Neural progenitor cell (in vitro differentiated cells): ENCODE results near the gene COL17A1. TPM values are rescaled to one million over a fixed set of nuclear protein-coding genes. Genes with fewer than 3 reads are reported as not detected.

Source experiments
- DNase-seq: peaks from one replicate; pipeline ENCODE4 v3.0.0-alpha.2; 2016; ENCODE audit warnings: low spot score
- H2AFZ ChIP-seq: fragments of 200-600 bp; sonication (generic); replicated peaks from 2 replicates; pipeline ENCODE4 v1.6.1; 2016; ENCODE audit warnings: antibody characterized with exemption
- H3F3A ChIP-seq: fragments of 200-600 bp; sonication (generic); 2 replicates; pipeline ENCODE4 v1.6.1; 2016; ENCODE audit warnings: antibody characterized with exemption, low read depth
- H3K27ac ChIP-seq: fragments of 200-600 bp; sonication (generic); 2 replicates; pipeline ENCODE4 v1.5.1; 2016; ENCODE audit warnings: mild to moderate bottlenecking
- H3K27me3 ChIP-seq: fragments of 200-600 bp; sonication (generic); 2 replicates; pipeline ENCODE4 v1.6.1; 2016; ENCODE audit warnings: mild to moderate bottlenecking, moderate library complexity
- H3K36me3 ChIP-seq: fragments of 200-600 bp; sonication (generic); 2 replicates; pipeline ENCODE4 v1.5.1; 2016
- H3K4me1 ChIP-seq: fragments of 200-600 bp; sonication (generic); 2 replicates; pipeline ENCODE4 v1.6.1; 2016; ENCODE audit warnings: mixed run types
- H3K4me2 ChIP-seq: fragments of 200-600 bp; sonication (generic); 2 replicates; pipeline ENCODE4 v1.6.1; 2016
- H3K4me3 ChIP-seq: fragments of 200-600 bp; sonication (generic); 2 replicates; pipeline ENCODE4 v1.5.1; 2016
- H3K79me2 ChIP-seq: fragments of 200-600 bp; sonication (generic); 2 replicates; pipeline ENCODE4 v1.6.1; 2016; ENCODE audit warnings: low read depth
- H3K9ac ChIP-seq: fragments of 200-600 bp; sonication (generic); 2 replicates; pipeline ENCODE4 v1.6.1; 2016
- H3K9me3 ChIP-seq: fragments of 200-600 bp; sonication (generic); 2 replicates; pipeline ENCODE4 v1.5.1; 2016; ENCODE audit warnings: low read depth
- H4K20me1 ChIP-seq: fragments of 200-600 bp; sonication (generic); 2 replicates; pipeline ENCODE4 v1.6.1; 2016; ENCODE audit warnings: low read depth
- H3K27ac Mint-ChIP-seq: 3 replicates; pipeline ENCODE4 v1.8.0; 2021; ENCODE audit warnings: mixed read lengths
- H3K27me3 Mint-ChIP-seq: 2 replicates; pipeline ENCODE4 v1.8.0; 2022; ENCODE audit warnings: low read depth, mild to moderate bottlenecking, inconsistent platforms, moderate library complexity, mixed read lengths; ENCODE audit not compliant: insufficient read depth
- H3K36me3 Mint-ChIP-seq: 3 replicates; pipeline ENCODE4 v1.8.0; 2021; ENCODE audit warnings: mixed read lengths
- H3K4me1 Mint-ChIP-seq: 3 replicates; pipeline ENCODE4 v1.8.0; 2021; ENCODE audit warnings: mixed read lengths
- H3K4me3 Mint-ChIP-seq: 3 replicates; pipeline ENCODE4 v1.8.0; 2021; ENCODE audit warnings: mild to moderate bottlenecking, moderate library complexity, mixed read lengths
- H3K9me3 Mint-ChIP-seq: 3 replicates; pipeline ENCODE4 v1.8.0; 2020; ENCODE audit warnings: mixed read lengths
- CTCF ChIP-seq: fragments of 200-600 bp; sonication (generic); IDR thresholded peaks from 2 replicates; pipeline ENCODE4 v1.5.1; 2017; ENCODE audit warnings: antibody characterized with exemption, mild to moderate bottlenecking
- EZH2 ChIP-seq: fragments of 200-600 bp; sonication (generic); IDR thresholded peaks from 2 replicates; pipeline ENCODE4 v1.6.1; 2017; ENCODE audit warnings: antibody characterized with exemption, mild to moderate bottlenecking, moderate library complexity
- EZH2phosphoT487 ChIP-seq: fragments of 200-600 bp; sonication (generic); IDR thresholded peaks from 2 replicates; pipeline ENCODE4 v1.6.1; 2017; ENCODE audit warnings: antibody characterized with exemption
- total RNA-seq: library from RNA; depleted of rRNA; stranded (reverse); fragments of >200 nt; gene quantifications from 2 replicates; pipeline ENCODE4 v1.2.3, GENCODE V29; 2015; ENCODE audit warnings: low replicate concordance

The COL17A1 gene
- total RNA-seq, 1 donor from 2014 or later = 2.3 TPM

- no peak overlapping the region for H3K4me3 ChIP-seq
- no peaks in the 10 kb centered on the region for H4K20me1 ChIP-seq
- H3K4me2 ChIP-seq = no peak overlapping the region
- no peaks in the 10 kb centered on the region for H3K36me3 ChIP-seq
- H3K9me3 ChIP-seq = no peaks in the 10 kb centered on the region
- H3K9ac ChIP-seq = no peak overlapping the region
- H3K27me3 ChIP-seq = no peaks in the 10 kb centered on the region
- TF ChIP-seq EZH2 (no peak), CTCF (no peak), EZH2phosphoT487 (no peak)
- H3K4me1 ChIP-seq = peaks cover 10% of the 10 kb centered on the region
- H3K27me3 Mint-ChIP-seq = no peaks in the 10 kb centered on the region
- no peaks in the 10 kb centered on the region for H3K4me1 Mint-ChIP-seq
- no peak for DNase-seq
- H3K27ac ChIP-seq = no peak overlapping the region
- no peak overlapping the region for H3K27ac Mint-ChIP-seq
- H2AFZ ChIP-seq = no peak overlapping the region
- H3K9me3 Mint-ChIP-seq = peaks cover 11% of the 10 kb centered on the region
- no peaks in the 10 kb centered on the region for H3K36me3 Mint-ChIP-seq
- no peaks in the 10 kb centered on the region for H3F3A ChIP-seq
- no peak overlapping the region for H3K4me3 Mint-ChIP-seq
- no peaks in the 10 kb centered on the region for H3K79me2 ChIP-seq
These were observed 13.6 kb upstream of the COL17A1 start for GRCh38 chr10:104099269-104099668.

GRCh38 chr10:104098358-104098925, 12.8 kb upstream of the COL17A1 start:
- Histone ChIP-seq H3K4me1 (peaks cover 10% of the 10 kb centered on the region), H3K9me3 (no peaks in the 10 kb centered on the region)

GRCh38 chr10:104096692-104097091, 11.0 kb upstream of the COL17A1 start:
- H3K4me3 ChIP-seq = no peak overlapping the region
- Mint-ChIP-seq H3K4me1 (no peaks in the 10 kb centered on the region), H3K4me3 (no peak overlapping the region), H3K36me3 (no peaks in the 10 kb centered on the region), H3K27me3 (no peaks in the 10 kb centered on the region), H3K27ac (no peak overlapping the region), H3K9me3 (peaks cover 12% of the 10 kb centered on the region)
- DNase-seq = no peak
- no peak overlapping the region for H3K9ac ChIP-seq
- H3F3A ChIP-seq = no peaks in the 10 kb centered on the region
- H3K79me2 ChIP-seq = no peaks in the 10 kb centered on the region
- H3K27ac ChIP-seq = no peak overlapping the region
- TF ChIP-seq EZH2 (no peak), EZH2phosphoT487 (no peak), CTCF (no peak)
- H3K9me3 ChIP-seq = no peaks in the 10 kb centered on the region
- H3K27me3 ChIP-seq = no peaks in the 10 kb centered on the region
- no peaks in the 10 kb centered on the region for H3K36me3 ChIP-seq
- peaks cover 10% of the 10 kb centered on the region for H3K4me1 ChIP-seq
- no peaks in the 10 kb centered on the region for H4K20me1 ChIP-seq
- no peak overlapping the region for H2AFZ ChIP-seq
- H3K4me2 ChIP-seq = no peak overlapping the region

More at GRCh38 chr10:104098358-104098925, 12.8 kb upstream of the COL17A1 start:
- Histone ChIP-seq H3K27ac (no peak overlapping the region), H3K9ac (no peak overlapping the region), H3K27me3 (no peaks in the 10 kb centered on the region), H3K4me3 (no peak overlapping the region), H3K4me2 (no peak overlapping the region), H3K36me3 (no peaks in the 10 kb centered on the region), H2AFZ (no peak overlapping the region), H3F3A (no peaks in the 10 kb centered on the region), H4K20me1 (no peaks in the 10 kb centered on the region), H3K79me2 (no peaks in the 10 kb centered on the region)
- Mint-ChIP-seq H3K9me3 (peaks cover 12% of the 10 kb centered on the region), H3K4me3 (no peak overlapping the region), H3K27ac (no peak overlapping the region), H3K27me3 (no peaks in the 10 kb centered on the region), H3K36me3 (no peaks in the 10 kb centered on the region), H3K4me1 (no peaks in the 10 kb centered on the region)
- DNase-seq = no peak
- TF ChIP-seq EZH2 (no peak), EZH2phosphoT487 (no peak), CTCF (no peak)
